ENCODE results near the gene MAGOHB. TPM values are rescaled to one million over a fixed set of nuclear protein-coding genes. Genes with fewer than 3 reads are reported as not detected.
"Not testable (repeated sequence)": the region's sequence is repeated elsewhere in the genome, so short reads cannot be mapped to it uniquely, and the experiment has no call there.

Gene MAGOHB
- total and polyA plus RNA-seq, 10 of the 15 experiments (the other 5 are each of a cell fraction or from before 2014, with no cell fraction given), result 30.6 to 217 (median 55.2) TPM

DNA sequence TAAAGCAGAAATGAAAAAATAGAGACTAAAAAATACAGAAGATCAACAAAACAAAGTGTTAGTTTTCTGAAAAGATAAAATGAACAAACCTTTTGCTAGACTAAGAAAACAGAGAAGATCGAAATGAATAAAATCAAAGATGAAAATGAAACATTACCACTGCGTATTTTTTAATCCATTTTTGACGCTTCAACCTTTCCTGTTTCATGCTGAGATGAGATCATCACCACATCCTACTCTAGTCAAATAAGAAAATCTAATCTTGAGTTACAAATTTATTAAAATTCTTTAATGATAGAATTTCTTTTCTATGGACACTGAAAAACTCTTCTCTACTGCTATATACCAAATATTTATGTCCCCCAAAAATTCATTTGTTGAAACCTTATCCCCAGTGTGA is 30.7 kb downstream of the MAGOHB start (continued):
- TF ChIP-seq, protein P1, sequence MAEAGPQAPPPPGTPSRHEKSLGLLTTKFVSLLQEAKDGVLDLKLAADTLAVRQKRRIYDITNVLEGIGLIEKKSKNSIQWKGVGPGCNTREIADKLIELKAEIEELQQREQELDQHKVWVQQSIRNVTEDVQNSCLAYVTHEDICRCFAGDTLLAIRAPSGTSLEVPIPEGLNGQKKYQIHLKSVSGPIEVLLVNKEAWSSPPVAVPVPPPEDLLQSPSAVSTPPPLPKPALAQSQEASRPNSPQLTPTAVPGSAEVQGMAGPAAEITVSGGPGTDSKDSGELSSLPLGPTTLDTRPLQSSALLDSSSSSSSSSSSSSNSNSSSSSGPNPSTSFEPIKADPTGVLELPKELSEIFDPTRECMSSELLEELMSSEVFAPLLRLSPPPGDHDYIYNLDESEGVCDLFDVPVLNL (IDR thresholded peaks at IDR 0.05; ENCODE audit: low read depth, low read length), result no peak
- TF ChIP-seq ZZZ3 (IDR thresholded peaks at IDR 0.05; ENCODE audit: control insufficient read depth, insufficient read length, low read depth) (no peak), CBX3 (IDR thresholded peaks at IDR 0.05; ENCODE audit: borderline replicate concordance, low read depth) (no peak), TCF12 (IDR thresholded peaks at IDR 0.05; ENCODE audit: low read depth, low read length) (no peak)

DNA sequence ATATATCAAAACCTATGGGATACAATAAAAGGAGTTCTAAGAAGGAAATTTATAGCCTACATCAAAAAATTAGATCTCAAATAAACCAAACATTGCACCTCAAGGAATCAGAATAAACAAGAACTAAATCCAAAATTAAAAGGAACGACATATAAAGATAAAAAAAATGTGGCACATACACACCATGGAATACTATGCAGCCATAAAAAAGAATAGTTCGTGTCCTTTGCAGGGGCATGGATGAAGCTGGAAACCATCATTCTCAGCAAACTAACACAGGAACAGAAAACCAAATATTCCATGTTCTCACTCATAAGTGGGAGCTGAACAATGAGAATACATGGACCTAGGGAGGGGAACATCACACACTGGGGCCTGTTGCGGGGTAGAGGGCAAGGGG is 31.3 kb downstream of the MAGOHB start:
- H2AFZ ChIP-seq (ENCODE audit: control insufficient read depth, low read depth, low read length); intact Hi-C loops (cut with micrococcal nuclease; ENCODE audit: unreplicated experiment); H3K27ac ChIP-seq (ENCODE audit: control insufficient read depth, insufficient read depth); H3K79me2 ChIP-seq (ENCODE audit: control insufficient read depth, insufficient read depth, low read length); BruUV-seq (replicated peaks); POLR2A ChIA-PET; H3K27me3 ChIP-seq (replicated peaks in 1 of 2; ENCODE audit: control insufficient read depth in 2 of 2, insufficient read depth in 2 of 2, low read length in 1 of 2); H3K9me3 ChIP-seq (replicated peaks; ENCODE audit: control insufficient read depth, insufficient read depth, low read length); ATAC-seq; RAD21 ChIA-PET (ENCODE audit: unreplicated experiment); H3K4me2 ChIP-seq (ENCODE audit: control insufficient read depth, insufficient read depth); H3K9ac ChIP-seq (ENCODE audit: control insufficient read depth, insufficient read depth, low read length); H3K4me3 ChIP-seq; SMC1A ChIA-PET (ENCODE audit: uncharacterized antibody, unreplicated experiment); H3K4me1 ChIP-seq (ENCODE audit: control insufficient read depth, insufficient read depth, low read length); FAIRE-seq; H3K36me3 ChIP-seq (ENCODE audit: control insufficient read depth in 2 of 2, insufficient read depth in 2 of 2, low read length in 1 of 2); CTCF ChIA-PET; DNase-seq (ENCODE audit: low read depth, low spot score); in situ Hi-C loops (cut with MboI); H4K20me1 ChIP-seq (ENCODE audit: control insufficient read depth, insufficient read depth): not testable (repeated sequence)
- 67% methylated on average over 3 of the region's 3 CpGs for WGBS (ENCODE audit: insufficient coverage, insufficient replicate concordance, low lambda C conversion rate, missing lambda C conversion rate)

DNA sequence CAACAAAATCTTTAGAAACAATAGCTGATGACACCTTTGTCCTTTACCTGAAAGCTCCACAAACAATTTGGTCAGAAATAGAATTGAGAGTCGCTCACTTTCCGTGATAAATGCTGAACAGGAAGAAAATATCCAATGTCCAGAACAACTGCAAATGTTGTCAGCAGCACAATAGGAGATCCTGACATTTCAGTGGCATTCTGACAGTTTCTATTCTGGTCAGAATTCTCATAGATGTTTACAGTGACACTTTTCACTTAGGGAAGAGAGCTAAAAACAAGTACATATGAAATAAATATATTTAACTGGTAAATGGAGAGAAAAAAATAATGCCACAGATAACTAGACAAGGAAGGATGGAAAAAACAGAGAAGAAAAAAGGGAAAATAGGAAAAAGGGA is 39.1 kb downstream of the MAGOHB start:
- ChIA-PET SMC1A (ENCODE audit: uncharacterized antibody, unreplicated experiment) (no interaction called here), RAD21 (ENCODE audit: unreplicated experiment) (no interaction called here), CTCF (interaction anchor here (0.8 to 1.7 kb wide), 5 partner anchors 9 to 625 kb away, joined by 3 to 4 read pairs (median 3); no protein-coding TSS in a partner anchor), POLR2A (no interaction called here)
- 38% methylated on average over 2 of the region's 2 CpGs for WGBS (ENCODE audit: insufficient coverage, insufficient replicate concordance, low lambda C conversion rate, missing lambda C conversion rate)
- TF ChIP-seq STAT3 (IDR thresholded peaks at IDR 0.05; ENCODE audit: low read depth, low read length), result no peak
- ATAC-seq (no peak), FAIRE-seq (no peak), DNase-seq (ENCODE audit: low read depth, low spot score) (no peak)
- Histone ChIP-seq H4K20me1 (ENCODE audit: control insufficient read depth, insufficient read depth) (no peaks in the 10 kb centered on the region), H3K4me2 (ENCODE audit: control insufficient read depth, insufficient read depth) (no peak overlapping the region), H3K27me3 (replicated peaks in 1 of 2; ENCODE audit: control insufficient read depth in 2 of 2, insufficient read depth in 2 of 2, low read length in 1 of 2) (no peaks in the 10 kb centered on the region), H2AFZ (ENCODE audit: control insufficient read depth, low read depth, low read length) (no peak overlapping the region), H3K4me1 (ENCODE audit: control insufficient read depth, insufficient read depth, low read length) (no peaks in the 10 kb centered on the region), H3K9me3 (replicated peaks; ENCODE audit: control insufficient read depth, insufficient read depth, low read length) (no peaks in the 10 kb centered on the region), H3K36me3 (ENCODE audit: control insufficient read depth in 2 of 2, insufficient read depth in 2 of 2, low read length in 1 of 2) (no peaks in the 10 kb centered on the region), H3K79me2 (ENCODE audit: control insufficient read depth, insufficient read depth, low read length) (no peaks in the 10 kb centered on the region), H3K27ac (ENCODE audit: control insufficient read depth, insufficient read depth) (no peak overlapping the region), H3K9ac (ENCODE audit: control insufficient read depth, insufficient read depth, low read length) (no peak overlapping the region), H3K4me3 (no peak overlapping the region)
- intact Hi-C loops (cut with micrococcal nuclease; ENCODE audit: unreplicated experiment) (no loop called here), in situ Hi-C loops (cut with MboI) (no loop called here)
- no TSS peak for BruUV-seq (replicated peaks)

DNA sequence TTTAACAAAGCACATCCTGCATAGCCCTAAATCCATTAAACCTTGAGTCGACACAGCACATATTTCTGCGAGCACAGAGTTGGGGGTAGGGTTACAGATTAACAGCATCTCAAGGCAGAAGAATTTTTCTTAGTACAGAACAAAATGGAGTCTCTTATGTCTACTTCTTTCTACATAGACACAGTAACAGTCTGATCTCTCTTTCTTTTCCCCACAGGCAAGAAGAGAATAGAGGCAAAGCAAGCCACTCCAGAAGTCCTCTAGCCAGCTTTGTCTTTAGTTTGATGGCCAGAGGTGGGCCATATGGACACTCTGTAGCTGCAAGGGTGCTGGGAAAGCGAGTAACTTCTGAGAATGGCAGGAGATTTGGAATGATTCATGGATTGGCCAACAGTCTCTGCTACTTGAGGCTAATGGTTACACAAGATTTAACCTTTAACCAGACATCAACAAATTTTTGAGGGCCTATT is 41.4 kb downstream of the MAGOHB start:
- H2AFZ ChIP-seq (ENCODE audit: control insufficient read depth, low read depth, low read length); H3K79me2 ChIP-seq (ENCODE audit: control insufficient read depth, insufficient read depth, low read length); H3K4me2 ChIP-seq (ENCODE audit: control insufficient read depth, insufficient read depth); DNase-seq (ENCODE audit: low read depth, low spot score); in situ Hi-C loops (cut with MboI); SMC1A ChIA-PET (ENCODE audit: uncharacterized antibody, unreplicated experiment); H3K27ac ChIP-seq (ENCODE audit: control insufficient read depth, insufficient read depth); FAIRE-seq; H3K9ac ChIP-seq (ENCODE audit: control insufficient read depth, insufficient read depth, low read length); ATAC-seq; POLR2A ChIA-PET; intact Hi-C loops (cut with micrococcal nuclease; ENCODE audit: unreplicated experiment); H4K20me1 ChIP-seq (ENCODE audit: control insufficient read depth, insufficient read depth); H3K4me1 ChIP-seq (ENCODE audit: control insufficient read depth, insufficient read depth, low read length); BruUV-seq (replicated peaks); H3K4me3 ChIP-seq; H3K36me3 ChIP-seq (ENCODE audit: control insufficient read depth in 2 of 2, insufficient read depth in 2 of 2, low read length in 1 of 2); H3K27me3 ChIP-seq (replicated peaks in 1 of 2; ENCODE audit: control insufficient read depth in 2 of 2, insufficient read depth in 2 of 2, low read length in 1 of 2); RAD21 ChIA-PET (ENCODE audit: unreplicated experiment); H3K9me3 ChIP-seq (replicated peaks; ENCODE audit: control insufficient read depth, insufficient read depth, low read length): not testable (repeated sequence)
- 41% methylated on average over 3 of the region's 3 CpGs for WGBS (ENCODE audit: insufficient coverage, insufficient replicate concordance, low lambda C conversion rate, missing lambda C conversion rate)
- CTCF ChIA-PET, result interaction anchor here (1.6 kb wide), 1 partner anchor 11 kb away, joined by 4 read pairs; no protein-coding TSS in a partner anchor

Data from GM12878 (cell line).